Fibroblast of lung (primary cell): ENCODE data around the gene GAS7.

Experiments used
- EZH2 ChIP-seq: IDR thresholded peaks from 2 replicates; pipeline ENCODE4 v1.5.1; 2012; ENCODE audit warnings: low read length, control low read depth, mild to moderate bottlenecking; ENCODE audit errors: missing control alignments
- TF ChIP-seq, protein P1 (sequence below), 2 donors: IDR thresholded peaks in 1 of 2; conservative IDR thresholded peaks in 1 of 2; 1 replicate in 1 of 2; 2 replicates in 1 of 2; pipeline ENCODE4 v1.5.1; 2011 to 2012; ENCODE audit warnings: low read length in 2 of 2, control low read depth in 1 of 2, inconsistent platforms in 1 of 2, low read depth in 1 of 2, mild to moderate bottlenecking in 1 of 2

- TF ChIP-seq, protein P1, sequence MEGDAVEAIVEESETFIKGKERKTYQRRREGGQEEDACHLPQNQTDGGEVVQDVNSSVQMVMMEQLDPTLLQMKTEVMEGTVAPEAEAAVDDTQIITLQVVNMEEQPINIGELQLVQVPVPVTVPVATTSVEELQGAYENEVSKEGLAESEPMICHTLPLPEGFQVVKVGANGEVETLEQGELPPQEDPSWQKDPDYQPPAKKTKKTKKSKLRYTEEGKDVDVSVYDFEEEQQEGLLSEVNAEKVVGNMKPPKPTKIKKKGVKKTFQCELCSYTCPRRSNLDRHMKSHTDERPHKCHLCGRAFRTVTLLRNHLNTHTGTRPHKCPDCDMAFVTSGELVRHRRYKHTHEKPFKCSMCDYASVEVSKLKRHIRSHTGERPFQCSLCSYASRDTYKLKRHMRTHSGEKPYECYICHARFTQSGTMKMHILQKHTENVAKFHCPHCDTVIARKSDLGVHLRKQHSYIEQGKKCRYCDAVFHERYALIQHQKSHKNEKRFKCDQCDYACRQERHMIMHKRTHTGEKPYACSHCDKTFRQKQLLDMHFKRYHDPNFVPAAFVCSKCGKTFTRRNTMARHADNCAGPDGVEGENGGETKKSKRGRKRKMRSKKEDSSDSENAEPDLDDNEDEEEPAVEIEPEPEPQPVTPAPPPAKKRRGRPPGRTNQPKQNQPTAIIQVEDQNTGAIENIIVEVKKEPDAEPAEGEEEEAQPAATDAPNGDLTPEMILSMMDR (conservative IDR thresholded peaks at IDR 0.05 in 1 of 2, IDR thresholded peaks at IDR 0.05 in 1 of 2; ENCODE audit: low read depth in 1 of 2, low read length in 2 of 2): no peak
- no peak for TF ChIP-seq EZH2
Observed at GRCh38 chr17:10082795-10083194, 115.6 kb downstream of the GAS7 start.
